Endothelial cell of umbilical vein (primary cell): ENCODE data around the gene NFIA. TPM values are rescaled to one million over a fixed set of nuclear protein-coding genes. Genes with fewer than 3 reads are reported as not detected.

ENCODE experiments used
- BruUV-seq: library from RNA; stranded (reverse); fragments of 400-500 nt; replicated peaks from 2 replicates; lab custom pipeline; 2021; lab: Mats Ljungman, UMichigan
- CTCF ChIA-PET: fragments of 300-600, 350-600 bp; sonication (Branson Sonifier 250); formaldehyde crosslinking; loops from one replicate; lab custom pipeline; 2021; ENCODE audit warnings: antibody characterized with exemption, inconsistent platforms; lab: Charles Lee
- POLR2A ChIA-PET: fragments of 300-600, 350-600 bp; sonication (Branson Sonifier 250); formaldehyde crosslinking; loops from one replicate; lab custom pipeline; 2021; ENCODE audit warnings: antibody characterized with exemption, inconsistent platforms; lab: Charles Lee
- DNase-seq: peaks from one replicate; pipeline ENCODE4 v3.0.0-alpha.2; 2011; ENCODE audit warnings: low read depth, low spot score
- FAIRE-seq: peaks from 2 replicates; lab custom pipeline; 2011; peaks lifted over from hg19 to GRCh38; lab: Jason Lieb, UNC
- H2AFZ ChIP-seq: 2 replicates; pipeline ENCODE4 v1.6.0; 2012; ENCODE audit warnings: low read depth, low read length, control low read depth, inconsistent platforms
- H3K27ac ChIP-seq: 2 replicates; pipeline ENCODE4 v1.5.1; 2011; ENCODE audit warnings: low read depth, mild to moderate bottlenecking, control low read depth, low read length, moderate library complexity; ENCODE audit not compliant: insufficient read depth
- H3K27me3 ChIP-seq, 2 experiments: 2 replicates each; pipeline versions ENCODE4 v1.6.0 to v1.6.1; 2011; ENCODE audit warnings: low read length in 2 of 2, mixed read lengths in 1 of 2; ENCODE audit not compliant: control insufficient read depth in 2 of 2, insufficient read depth in 2 of 2
- H3K36me3 ChIP-seq, 2 experiments: 2 replicates in 1 of 2; 3 replicates in 1 of 2; pipeline ENCODE4 v1.5.1; 2011; ENCODE audit warnings: low read length in 2 of 2, mild to moderate bottlenecking in 1 of 2, moderate library complexity in 1 of 2; ENCODE audit not compliant: control insufficient read depth in 2 of 2, insufficient read depth in 2 of 2; ENCODE audit errors: extremely low read depth in 1 of 2
- H3K4me1 ChIP-seq: 3 replicates; pipeline ENCODE4 v1.5.1; 2011; ENCODE audit warnings: mild to moderate bottlenecking, low read length; ENCODE audit not compliant: control insufficient read depth, insufficient read depth; ENCODE audit errors: extremely low read depth
- H3K4me2 ChIP-seq: 2 replicates; pipeline ENCODE4 v1.6.1; 2011; ENCODE audit warnings: low read length, control low read depth, mixed read lengths; ENCODE audit not compliant: insufficient read depth
- H3K4me3 ChIP-seq, 3 experiments: fragments of 200-600 bp in 1 of 3; sonication (generic), shearing (Covaris generic) in 1 of 3; replicated peaks in 1 of 3; 2 replicates each; pipeline ENCODE4 v1.5.1; 2011 to 2016; ENCODE audit warnings: control low read depth in 3 of 3, low read length in 3 of 3, mild to moderate bottlenecking in 2 of 3, inconsistent platforms in 1 of 3, low read depth in 1 of 3, moderate library complexity in 1 of 3; ENCODE audit not compliant: insufficient read depth in 1 of 3
- H3K79me2 ChIP-seq: 2 replicates; pipeline ENCODE4 v1.6.0; 2012; ENCODE audit warnings: low read length, inconsistent platforms; ENCODE audit not compliant: control insufficient read depth, insufficient read depth
- H3K9ac ChIP-seq: replicated peaks from 2 replicates; pipeline ENCODE3; 2011; ENCODE audit warnings: low read length, control low read depth; ENCODE audit not compliant: insufficient read depth; ENCODE audit errors: extremely low read depth
- H3K9me1 ChIP-seq: replicated peaks from 3 replicates; pipeline ENCODE4 v1.6.0; 2011; ENCODE audit warnings: mild to moderate bottlenecking, low read length; ENCODE audit not compliant: control insufficient read depth, insufficient read depth; ENCODE audit errors: extremely low read depth
- H3K9me3 ChIP-seq: replicated peaks from 2 replicates; pipeline ENCODE4 v1.5.1; 2012; ENCODE audit warnings: low read length, inconsistent platforms; ENCODE audit not compliant: control insufficient read depth, insufficient read depth
- H4K20me1 ChIP-seq: replicated peaks from 2 replicates; pipeline ENCODE3; 2011; ENCODE audit warnings: mild to moderate bottlenecking, low read length; ENCODE audit not compliant: control insufficient read depth, insufficient read depth; ENCODE audit errors: extremely low read depth
- EZH2 ChIP-seq: IDR thresholded peaks from 2 replicates; pipeline ENCODE4 v1.6.1; 2012; ENCODE audit warnings: borderline replicate concordance, low read depth, mild to moderate bottlenecking, moderate library complexity, low read length, inconsistent platforms; ENCODE audit not compliant: severe bottlenecking
- FOS ChIP-seq: IDR thresholded peaks from 2 replicates; pipeline ENCODE4 v1.6.1; 2011; ENCODE audit warnings: mild to moderate bottlenecking, low read length, moderate library complexity, borderline replicate concordance; ENCODE audit not compliant: insufficient read depth
- GATA2 ChIP-seq: IDR thresholded peaks from 2 replicates; pipeline ENCODE4 v1.7.0; 2011; ENCODE audit warnings: low read depth, mild to moderate bottlenecking, moderate library complexity, mixed read lengths, low read length; ENCODE audit not compliant: insufficient read length, insufficient read depth
- JUN ChIP-seq: IDR thresholded peaks from 2 replicates; pipeline ENCODE4 v1.6.1; 2011; ENCODE audit warnings: borderline replicate concordance, low read depth; ENCODE audit not compliant: insufficient read length, insufficient read depth
- MYC ChIP-seq: IDR thresholded peaks from one replicate; pipeline ENCODE4 v1.6.1; 2011; ENCODE audit warnings: mild to moderate bottlenecking, low read depth, low read length
- POLR2A ChIP-seq: IDR thresholded peaks from 2 replicates; pipeline ENCODE4 v1.6.1; 2012; ENCODE audit warnings: low read depth, mild to moderate bottlenecking, control low read depth, low read length
- POLR2AphosphoS5 ChIP-seq: IDR thresholded peaks from 2 replicates; pipeline ENCODE4 v1.6.1; 2012; ENCODE audit warnings: low read depth, mild to moderate bottlenecking, control low read depth, low read length, moderate library complexity; ENCODE audit not compliant: insufficient read depth
- dilution Hi-C: fragments of 300-500 bp; cut with MboI; formaldehyde crosslinking; loops from one replicate; pipeline ENCODE4 v1.15.0; 2019; ENCODE audit warnings: low sequenced_read_pairs; ENCODE audit not compliant: extremely low pct_ligation_motif_present
- intact Hi-C: fragments of 100-400 bp; cut with micrococcal nuclease; formaldehyde crosslinking; loops from one replicate; pipeline ENCODE4 v1.10.0; 2022
- polyA plus RNA-seq, 4 experiments: library from polyadenylated mRNA; depleted of rRNA in 3 of 4; stranded (reverse) in 3 of 4; unstranded in 1 of 4; fragments of >200 nt; gene quantifications; 2 replicates each; pipeline versions ENCODE4 v1.2.1 to v1.2.3, GENCODE V29; 2011 to 2012; ENCODE audit warnings: missing spikeins in 1 of 4
- total RNA-seq: library from RNA; stranded (reverse); gene quantifications from 2 replicates; pipeline ENCODE4 v1.2.3, GENCODE V29; 2021

The NFIA gene
- total and polyA plus RNA-seq, 2 donors (not counting 3 experiments of a cell fraction or from before 2014, with no cell fraction given) = 25.5 to 47.0 TPM

DNA sequence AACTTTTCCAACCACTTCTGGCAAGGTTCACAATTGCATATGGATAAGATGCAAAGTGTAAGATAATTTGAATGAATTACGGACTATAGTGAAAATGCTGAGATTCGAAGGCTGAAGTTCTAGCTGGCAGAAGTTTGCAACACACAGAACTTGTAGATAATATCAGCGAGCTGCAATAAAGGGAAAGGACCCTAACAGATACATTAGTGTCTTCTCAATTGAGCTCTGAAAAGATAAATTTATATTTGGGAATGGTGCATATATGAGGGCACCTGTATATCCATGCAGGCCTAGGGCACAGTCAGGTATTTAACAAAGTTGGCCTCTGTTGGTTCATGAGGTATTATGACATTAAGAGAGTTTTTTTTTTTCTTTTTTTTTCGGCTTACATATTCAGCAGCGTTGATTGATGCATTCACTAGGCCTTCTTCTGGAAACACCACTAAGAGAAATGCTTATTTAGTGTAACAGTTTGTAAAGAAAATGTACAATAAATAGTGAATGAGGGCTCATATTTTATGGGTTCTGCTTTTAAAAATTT is 2.2 kb downstream of the NFIA start:
- peak overlapping the region; percentile 98 for H3K4me2 ChIP-seq
- H3K9me3 ChIP-seq = no peaks in the 10 kb centered on the region
- no peak overlapping the region for H2AFZ ChIP-seq
- TSS peak; percentile 28 for BruUV-seq
- no peaks in the 10 kb centered on the region for H3K27me3 ChIP-seq
- peak overlapping the region; percentile 60 for H3K27ac ChIP-seq
- peak overlapping the region; percentile 72 to 94 (median 91) for H3K4me3 ChIP-seq
- H3K4me1 ChIP-seq = peaks cover 39% of the 10 kb centered on the region
- FAIRE-seq = no peak
- ChIA-PET CTCF (interaction anchor here (0.7 to 2.7 kb wide), 2 partner anchors 35 to 369 kb away, joined by 3 to 9 read pairs; no protein-coding TSS in a partner anchor), POLR2A (interaction anchor here (0.8 kb wide), 1 partner anchor 72 kb away, joined by 7 read pairs; no protein-coding TSS in a partner anchor)
- peaks cover 58% of the 10 kb centered on the region for H3K79me2 ChIP-seq
- H3K9ac ChIP-seq = peak overlapping the region; percentile 87
- H3K9me1 ChIP-seq = no peaks in the 10 kb centered on the region
- peak; percentile 67 for DNase-seq
- dilution Hi-C loops = no loop called here
- intact Hi-C loops = loop anchor here (5.0 kb wide), 1 partner anchor 233 kb away; no protein-coding TSS in a partner anchor
- H4K20me1 ChIP-seq = peaks cover 4% of the 10 kb centered on the region
- TF ChIP-seq POLR2A = no peak
- TF ChIP-seq GATA2 = peak; percentile 41
- no peak for TF ChIP-seq EZH2
- TF ChIP-seq POLR2AphosphoS5 = no peak
- TF ChIP-seq FOS = no peak
- no peak for TF ChIP-seq JUN
- TF ChIP-seq MYC = no peak
- H3K36me3 ChIP-seq = peaks cover 3 to 5% of the 10 kb centered on the region in 2 experiments
